GM10847 (cell line): ENCODE results near the gene SLC9A9.

ENCODE experiments used
- POLR2A ChIP-seq: IDR thresholded peaks from 2 replicates; pipeline ENCODE4 v1.6.1; 2011; ENCODE audit not compliant: insufficient read length; ENCODE audit errors: extremely low read depth

Gene SLC9A9

GRCh38 chr3:143495527-143495926 is 352.7 kb downstream of the SLC9A9 start:
- TF ChIP-seq POLR2A, result no peak

DNA sequence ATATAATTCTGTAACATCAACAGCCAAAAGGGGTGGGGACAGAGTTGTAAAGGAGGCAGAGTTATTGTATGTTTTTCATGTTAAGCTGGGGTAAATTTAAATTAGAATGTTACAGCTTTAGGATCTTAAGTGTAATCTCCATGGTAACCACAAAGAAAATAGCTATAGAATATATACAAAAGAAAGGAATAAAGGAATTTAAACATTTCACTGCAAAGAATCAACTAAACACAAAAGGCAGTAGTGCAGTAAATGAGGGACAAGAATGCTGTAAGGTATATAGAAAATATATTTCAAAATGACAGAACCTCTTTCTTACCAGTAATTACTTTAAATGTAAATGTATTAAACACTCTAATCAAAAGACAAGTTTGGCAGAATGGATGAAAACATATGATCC is 361.7 kb downstream of the SLC9A9 start:
- TF ChIP-seq POLR2A, result no peak

DNA sequence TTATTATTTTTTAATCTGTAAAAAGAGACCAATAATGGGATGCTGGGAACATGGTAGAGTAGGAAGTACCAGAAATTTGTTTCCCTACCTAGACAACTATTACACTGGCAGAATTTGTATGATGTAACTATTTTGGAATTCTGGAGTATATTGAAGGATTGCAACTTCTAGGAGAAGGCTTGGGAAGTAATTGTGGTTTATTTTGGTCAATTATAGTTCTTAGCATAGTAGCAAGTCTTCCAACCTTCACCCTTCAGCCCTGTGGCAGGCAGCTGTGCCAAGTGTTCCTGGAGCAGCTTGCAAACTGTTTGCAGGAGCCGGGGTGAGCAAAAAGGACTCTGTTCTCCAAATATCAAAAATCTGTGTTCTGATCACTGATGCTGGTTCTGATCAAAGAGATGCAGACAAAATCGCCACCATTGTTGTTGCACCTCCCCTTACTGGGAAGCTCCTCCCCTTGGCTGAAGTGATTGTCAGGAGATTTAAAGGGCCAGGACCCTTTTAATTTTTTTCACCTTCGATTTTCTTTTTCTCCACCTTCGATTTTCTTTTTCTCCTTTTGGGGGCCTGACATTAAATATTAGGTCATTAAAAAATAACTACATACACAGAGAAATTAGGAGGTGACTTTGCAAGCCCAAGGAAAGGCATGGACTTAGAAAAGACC is 363.3 kb downstream of the SLC9A9 start:
- TF ChIP-seq POLR2A, result no peak

DNA sequence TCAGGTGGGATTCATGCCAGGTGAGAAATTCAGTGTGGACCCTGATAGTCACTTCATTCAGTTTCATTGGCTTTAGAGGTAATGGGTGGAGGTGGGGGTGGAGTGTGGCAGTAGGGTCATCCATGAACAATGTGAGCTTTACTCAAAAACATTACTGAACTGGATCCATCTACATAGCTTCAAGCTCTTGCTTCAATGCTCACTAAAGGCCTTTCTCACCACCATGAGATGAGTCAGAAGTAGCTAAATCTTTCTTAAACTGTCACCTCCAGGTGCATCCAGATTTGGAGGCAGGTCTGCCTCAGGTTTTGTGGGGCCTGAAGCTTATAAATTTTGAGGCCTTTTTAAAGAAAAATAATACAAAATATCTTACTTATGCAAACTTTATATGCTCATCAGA is 365.1 kb downstream of the SLC9A9 start:
- no peak for TF ChIP-seq POLR2A

DNA sequence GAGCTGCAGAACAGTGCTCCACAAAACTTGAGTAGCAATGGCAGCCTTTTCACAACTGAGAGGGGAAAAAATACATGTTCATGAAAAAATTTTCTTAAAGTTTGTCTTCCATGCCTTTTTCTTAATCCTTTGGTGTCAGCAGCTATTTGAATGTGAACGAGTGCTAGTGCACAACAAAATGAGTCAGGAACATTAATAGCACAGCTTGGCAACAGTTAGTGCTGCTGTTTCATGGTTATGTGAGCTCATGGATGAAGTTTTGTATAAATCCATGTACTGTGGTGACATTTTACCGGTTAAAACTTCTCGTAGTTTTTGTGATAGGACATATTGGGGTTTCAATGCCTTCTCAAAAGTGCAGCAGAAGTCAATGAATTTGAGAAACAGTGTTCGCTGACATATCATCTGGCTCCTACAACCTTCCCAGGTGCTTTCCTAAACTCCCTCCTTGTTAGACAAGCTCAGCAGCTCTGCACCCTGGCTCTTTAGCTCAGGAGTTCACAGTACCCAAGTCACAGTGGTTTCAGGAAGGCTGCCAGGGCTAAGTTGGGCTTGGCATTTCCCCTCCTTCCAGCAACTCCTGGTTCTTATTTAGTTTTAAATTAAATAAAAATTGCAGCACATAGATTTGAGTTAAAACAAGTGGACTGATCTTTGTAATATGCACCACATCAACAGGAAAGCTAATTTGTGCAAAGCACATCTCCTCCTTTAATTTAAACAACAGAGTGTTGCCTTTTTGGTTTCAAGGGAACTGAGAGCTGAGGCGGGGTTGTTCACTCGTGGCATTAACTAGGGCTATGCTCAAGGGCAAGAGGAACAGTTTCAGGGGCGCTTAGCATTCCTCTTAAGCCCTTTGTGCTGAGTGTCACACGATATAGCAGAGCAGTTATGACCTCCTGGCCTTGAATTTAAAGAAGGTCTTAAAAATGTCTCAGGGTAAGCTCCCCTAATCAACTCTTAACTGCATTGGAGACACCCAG is 365.9 kb downstream of the SLC9A9 start:
- TF ChIP-seq POLR2A, result no peak

GRCh38 chr3:143480344-143480743 is 367.9 kb downstream of the SLC9A9 start:
- no peak for TF ChIP-seq POLR2A

GRCh38 chr3:143479727-143480126 is 368.5 kb downstream of the SLC9A9 start:
- TF ChIP-seq POLR2A, result no peak

DNA sequence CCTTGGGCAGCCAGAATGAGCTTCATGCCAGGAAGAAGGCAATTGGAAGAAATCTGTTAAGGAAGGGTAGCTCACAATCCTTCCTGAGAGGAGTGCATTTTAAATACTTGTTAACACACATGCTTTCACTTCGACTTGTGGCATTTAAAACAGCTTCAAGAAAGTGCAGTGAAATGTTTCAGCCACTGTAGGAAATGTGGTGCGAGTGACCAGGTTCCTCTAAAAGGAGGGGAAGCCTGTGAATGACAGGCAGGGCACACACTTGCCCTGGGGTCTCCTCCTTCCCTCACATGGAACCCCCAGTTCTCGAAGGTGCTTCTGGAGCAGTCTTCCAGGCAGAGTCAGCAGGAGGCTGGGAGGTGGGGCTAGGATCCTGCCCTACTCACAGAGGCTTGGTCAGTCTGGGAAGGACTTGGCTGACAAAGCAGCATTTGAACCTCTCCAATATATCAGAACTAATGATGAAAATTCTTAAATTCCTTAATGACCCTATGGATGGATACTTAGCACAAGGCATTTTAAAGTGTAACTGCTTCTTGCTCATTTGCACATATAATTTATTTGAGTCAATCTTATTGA is 370.1 kb downstream of the SLC9A9 start:
- no peak for TF ChIP-seq POLR2A

DNA sequence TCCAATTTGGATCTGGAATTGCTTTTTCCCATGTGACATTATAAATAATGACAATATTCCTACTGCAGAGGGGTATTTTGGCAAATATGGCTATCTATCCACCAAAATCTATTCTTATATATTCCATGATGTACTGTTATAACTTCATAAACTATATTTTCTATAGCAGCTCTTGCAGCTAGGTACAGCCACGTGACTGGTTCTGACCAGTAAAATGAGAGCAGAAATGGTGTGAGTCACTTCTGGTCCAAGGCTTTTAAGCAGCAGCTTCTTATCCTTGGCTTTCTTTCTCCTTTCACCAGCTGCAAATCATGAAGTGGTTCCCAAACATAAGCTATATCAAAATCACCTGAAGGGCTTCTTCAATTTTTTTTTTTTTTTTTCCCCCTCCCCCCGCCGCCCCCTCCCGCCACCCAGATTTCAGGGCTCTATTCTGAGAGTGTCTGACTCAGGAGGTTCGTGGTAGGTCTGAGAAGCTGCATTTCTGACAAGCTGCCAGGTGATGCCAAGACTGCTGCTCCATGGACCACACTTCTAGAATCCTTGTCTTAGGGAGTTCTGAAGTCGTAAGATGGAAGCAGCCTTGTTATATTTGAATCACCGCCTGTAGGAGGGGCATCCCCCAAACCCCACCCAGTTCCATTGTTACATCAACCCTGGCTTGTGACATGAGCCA is 371.2 kb downstream of the SLC9A9 start:
- no peak for TF ChIP-seq POLR2A

DNA sequence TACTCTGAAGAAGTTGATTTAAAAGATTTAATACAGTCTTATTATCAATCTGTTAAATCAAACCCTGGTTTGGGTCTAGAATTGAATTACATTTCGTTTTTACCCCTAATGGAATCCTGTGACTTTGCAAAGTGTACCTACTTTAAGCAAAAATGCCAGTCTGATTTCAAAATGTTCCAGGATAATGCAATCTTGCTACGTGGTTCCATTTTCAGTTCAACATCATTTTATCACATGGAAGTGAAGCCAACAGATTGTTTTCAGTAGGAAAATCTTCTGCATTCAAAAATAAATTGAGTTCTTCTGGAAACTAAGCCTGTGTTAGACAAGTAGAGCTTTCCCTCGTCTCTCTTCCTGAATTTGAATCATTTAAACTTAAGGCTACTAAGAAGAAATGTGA is 372.3 kb downstream of the SLC9A9 start:
- TF ChIP-seq POLR2A, result no peak

GRCh38 chr3:143472731-143473523 is 375.3 kb downstream of the SLC9A9 start:
- no peak for TF ChIP-seq POLR2A

GRCh38 chr3:143471705-143472104 is 376.6 kb downstream of the SLC9A9 start:
- TF ChIP-seq POLR2A, result no peak

GRCh38 chr3:143469159-143469558 is 379.1 kb downstream of the SLC9A9 start:
- no peak for TF ChIP-seq POLR2A

GRCh38 chr3:143465666-143466065 is 382.6 kb downstream of the SLC9A9 start:
- TF ChIP-seq POLR2A, result no peak

GRCh38 chr3:143464850-143465249 is 383.4 kb downstream of the SLC9A9 start:
- no peak for TF ChIP-seq POLR2A

DNA sequence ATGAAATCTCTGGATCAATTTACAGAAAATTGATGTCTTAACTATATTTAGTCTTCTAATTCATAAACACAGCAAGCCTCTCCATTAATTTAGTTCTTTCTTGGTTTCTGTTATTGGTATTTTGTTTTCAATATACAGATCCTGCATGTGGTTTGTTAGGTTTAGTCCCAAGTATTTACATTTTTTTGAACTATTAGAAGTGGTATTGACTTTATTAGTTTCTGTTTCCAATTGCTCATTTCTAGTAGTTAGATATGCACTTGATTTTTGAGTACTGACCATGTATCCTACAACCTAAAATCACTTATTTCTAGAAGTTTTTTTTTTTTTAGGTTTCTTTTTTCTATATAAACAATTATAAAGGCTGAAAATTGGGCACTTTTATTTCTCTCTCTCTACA is 392.8 kb downstream of the SLC9A9 start:
- TF ChIP-seq POLR2A, result no peak
